HEK293T (cell line): ENCODE measurements around the gene CD47.

Source experiments
- CTCF ChIA-PET: fragments of 350-600 bp; formaldehyde crosslinking; extraction: SDS; loops from one replicate; lab custom pipeline; 2021; ENCODE audit warnings: antibody characterized with exemption, inconsistent platforms; lab: Yijun Ruan, JAX
- POLR2A ChIA-PET: fragments of 350-600 bp; formaldehyde crosslinking; extraction: SDS; loops from one replicate; lab custom pipeline; 2020; ENCODE audit warnings: antibody characterized with exemption, inconsistent platforms; lab: Yijun Ruan, JAX
- DNase-seq: peaks from one replicate; pipeline ENCODE4 v3.0.0; 2012; ENCODE audit warnings: mixed read lengths; ENCODE audit errors: extremely low spot score
- ARNT ChIP-seq: fragments of 450-650 bp; IDR thresholded peaks from 2 replicates; pipeline ENCODE4 v1.6.1; 2017; ENCODE audit warnings: mild to moderate bottlenecking
- BHLHE40 ChIP-seq: fragments of 450-650 bp; IDR thresholded peaks from 2 replicates; pipeline ENCODE4 v1.6.1; 2016; ENCODE audit warnings: mild to moderate bottlenecking, moderate library complexity, borderline replicate concordance
- CTBP1 ChIP-seq: fragments of 450-650 bp; IDR thresholded peaks from 2 replicates; pipeline ENCODE4 v1.6.1; 2016; ENCODE audit warnings: borderline replicate concordance
- ELF4 ChIP-seq: fragments of 450-650 bp; IDR thresholded peaks from 2 replicates; pipeline ENCODE4 v1.6.1; 2017; ENCODE audit warnings: antibody characterized with exemption
- FOXA1 ChIP-seq: fragments of 450-650 bp; IDR thresholded peaks from 2 replicates; pipeline ENCODE4 v1.6.1; 2016; ENCODE audit warnings: mild to moderate bottlenecking
- FOXK2 ChIP-seq: fragments of 450-650 bp; IDR thresholded peaks from 2 replicates; pipeline ENCODE4 v1.6.1; 2016; ENCODE audit warnings: mild to moderate bottlenecking
- FOXM1 ChIP-seq: fragments of 450-650 bp; IDR thresholded peaks from 2 replicates; pipeline ENCODE4 v1.6.1; 2017; ENCODE audit warnings: mild to moderate bottlenecking, borderline replicate concordance
- HDGF ChIP-seq: fragments of 450-650 bp; IDR thresholded peaks from 2 replicates; pipeline ENCODE4 v1.6.1; 2017; ENCODE audit warnings: antibody characterized with exemption, borderline replicate concordance
- L3MBTL2 ChIP-seq: fragments of 450-650 bp; conservative IDR thresholded peaks from 2 replicates; pipeline ENCODE4 v1.6.1; 2016; ENCODE audit warnings: mild to moderate bottlenecking
- LEF1 ChIP-seq: fragments of 450-650 bp; IDR thresholded peaks from 2 replicates; pipeline ENCODE4 v1.6.1; 2017; ENCODE audit warnings: mild to moderate bottlenecking, borderline replicate concordance
- NFRKB ChIP-seq: fragments of 450-650 bp; IDR thresholded peaks from 2 replicates; pipeline ENCODE4 v1.6.1; 2016; ENCODE audit warnings: mild to moderate bottlenecking, moderate library complexity
- SP1 ChIP-seq: fragments of 450-650 bp; IDR thresholded peaks from 2 replicates; pipeline ENCODE4 v1.6.1; 2017
- SUZ12 ChIP-seq: fragments of 450-650 bp; IDR thresholded peaks from 2 replicates; pipeline ENCODE4 v1.6.1; 2016; ENCODE audit warnings: mild to moderate bottlenecking
- TARDBP ChIP-seq: fragments of 450-650 bp; IDR thresholded peaks from 2 replicates; pipeline ENCODE4 v1.6.1; 2016
- ZNF384 ChIP-seq: fragments of 450-650 bp; IDR thresholded peaks from 2 replicates; pipeline ENCODE4 v1.6.1; 2016
- TF ChIP-seq, protein P1 (sequence below): fragments of 450-650 bp; IDR thresholded peaks from 2 replicates; pipeline ENCODE4 v1.6.1; 2016

CD47 gene

DNA sequence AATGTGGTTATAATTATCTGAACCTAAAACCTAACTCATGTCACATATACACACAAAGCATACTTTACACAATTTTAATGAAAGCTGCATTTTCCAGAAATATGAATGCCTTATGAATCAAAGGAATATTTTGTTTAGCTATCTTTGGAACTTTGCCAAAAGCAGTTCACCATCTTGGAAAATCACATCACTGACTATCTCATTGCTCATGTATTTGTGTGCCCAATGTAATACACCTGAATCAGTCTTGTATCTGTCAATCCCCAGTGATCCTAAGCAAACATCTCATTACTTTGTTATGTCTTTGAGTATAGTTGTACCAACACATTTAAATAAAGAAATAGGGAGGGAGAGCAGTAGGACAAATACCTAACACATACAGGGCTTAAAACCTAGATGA, 15.6 kb upstream of the CD47 start:
- TF ChIP-seq L3MBTL2 (no peak), SP1 (no peak), LEF1 (no peak), CTBP1 (no peak), ELF4 (no peak), ZNF384 (no peak), SUZ12 (no peak), HDGF (no peak), FOXA1 (no peak), FOXK2 (no peak), TARDBP (no peak), FOXM1 (no peak), ARNT (no peak)
- DNase-seq: no peak
- ChIA-PET POLR2A (no interaction called here), CTCF (no interaction called here)

DNA sequence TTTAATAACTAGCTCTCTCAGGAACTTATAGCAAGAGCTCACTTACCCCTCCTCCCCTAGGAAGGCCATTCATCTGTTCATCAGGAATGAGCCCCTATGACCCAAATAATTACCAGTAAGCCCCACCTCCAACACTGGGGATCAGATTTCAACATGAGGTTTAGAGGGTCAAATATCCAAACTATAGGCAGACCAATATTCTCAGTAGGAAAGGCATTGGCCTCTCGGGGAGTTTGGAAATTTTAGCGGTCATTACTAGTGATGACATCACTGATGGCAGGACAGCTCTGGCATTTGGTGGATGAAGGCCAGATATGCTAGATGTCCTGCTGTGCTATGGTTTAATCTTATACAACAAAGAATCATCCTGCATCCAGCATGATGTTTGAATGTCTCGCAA, 15.2 kb upstream of the CD47 start:
- TF ChIP-seq FOXA1 (no peak), HDGF (no peak), CTBP1 (no peak), ARNT (no peak), TARDBP (no peak), ZNF384 (no peak), SP1 (no peak), BHLHE40 (no peak), ELF4 (no peak), SUZ12 (no peak), LEF1 (no peak), FOXM1 (no peak)
- TF ChIP-seq, protein P1, sequence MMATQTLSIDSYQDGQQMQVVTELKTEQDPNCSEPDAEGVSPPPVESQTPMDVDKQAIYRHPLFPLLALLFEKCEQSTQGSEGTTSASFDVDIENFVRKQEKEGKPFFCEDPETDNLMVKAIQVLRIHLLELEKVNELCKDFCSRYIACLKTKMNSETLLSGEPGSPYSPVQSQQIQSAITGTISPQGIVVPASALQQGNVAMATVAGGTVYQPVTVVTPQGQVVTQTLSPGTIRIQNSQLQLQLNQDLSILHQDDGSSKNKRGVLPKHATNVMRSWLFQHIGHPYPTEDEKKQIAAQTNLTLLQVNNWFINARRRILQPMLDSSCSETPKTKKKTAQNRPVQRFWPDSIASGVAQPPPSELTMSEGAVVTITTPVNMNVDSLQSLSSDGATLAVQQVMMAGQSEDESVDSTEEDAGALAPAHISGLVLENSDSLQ: no peak
- CTCF ChIA-PET: no interaction called here
- DNase-seq: no peak
- POLR2A ChIA-PET: no interaction called here

DNA sequence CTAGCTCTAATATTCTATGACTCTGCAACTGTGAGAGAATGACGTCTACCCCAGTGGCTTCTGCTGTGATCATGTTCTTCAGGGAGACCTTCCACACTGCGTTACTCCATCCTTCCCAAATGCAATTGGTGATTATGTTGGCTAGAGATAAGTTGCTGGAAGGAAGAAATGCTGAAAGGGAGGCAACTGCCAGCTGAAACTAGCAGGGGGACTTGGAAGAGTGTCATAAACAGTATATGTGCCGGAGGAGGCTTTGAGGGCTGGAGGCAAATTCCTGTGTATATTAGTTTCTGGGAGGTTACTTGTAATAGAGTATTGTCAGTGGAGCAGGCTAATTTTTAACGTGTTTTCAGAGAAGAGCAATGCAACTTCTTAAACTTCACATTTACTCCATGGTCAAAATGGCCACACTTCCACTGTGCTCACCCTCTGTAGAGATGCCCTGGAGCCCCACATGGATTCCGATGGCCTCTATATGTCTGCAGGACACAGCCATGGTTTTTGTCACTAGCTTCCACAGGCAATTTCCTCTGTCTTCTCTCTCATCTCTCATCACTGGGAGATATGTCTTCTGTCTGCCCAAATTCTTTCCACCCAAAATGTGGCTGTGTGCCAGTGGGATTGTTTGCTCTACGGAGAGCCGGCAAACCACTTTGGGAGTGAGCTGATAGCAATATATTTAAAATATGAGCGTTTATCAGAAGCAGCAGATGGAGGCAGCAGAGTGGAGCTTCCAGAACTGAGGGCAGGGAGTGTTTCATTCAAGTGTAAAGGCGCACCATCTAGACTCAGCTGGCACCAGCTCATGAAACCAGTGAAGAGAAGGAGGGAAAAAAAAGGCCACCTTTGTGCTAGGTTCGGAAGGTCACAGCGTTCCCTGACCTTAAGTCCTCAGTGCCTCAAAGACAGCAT, 13.3 kb upstream of the CD47 start:
- CTCF ChIA-PET: no interaction called here
- DNase-seq: no peak
- TF ChIP-seq SP1 (no peak), SUZ12 (no peak), BHLHE40 (no peak), ARNT (no peak), FOXK2 (no peak), NFRKB (no peak), HDGF (no peak), ZNF384 (no peak), FOXM1 (no peak), LEF1 (no peak), TARDBP (no peak), L3MBTL2 (no peak), CTBP1 (no peak), FOXA1 (no peak), ELF4 (no peak)
- TF ChIP-seq, protein P1: no peak
- POLR2A ChIA-PET: no interaction called here

DNA sequence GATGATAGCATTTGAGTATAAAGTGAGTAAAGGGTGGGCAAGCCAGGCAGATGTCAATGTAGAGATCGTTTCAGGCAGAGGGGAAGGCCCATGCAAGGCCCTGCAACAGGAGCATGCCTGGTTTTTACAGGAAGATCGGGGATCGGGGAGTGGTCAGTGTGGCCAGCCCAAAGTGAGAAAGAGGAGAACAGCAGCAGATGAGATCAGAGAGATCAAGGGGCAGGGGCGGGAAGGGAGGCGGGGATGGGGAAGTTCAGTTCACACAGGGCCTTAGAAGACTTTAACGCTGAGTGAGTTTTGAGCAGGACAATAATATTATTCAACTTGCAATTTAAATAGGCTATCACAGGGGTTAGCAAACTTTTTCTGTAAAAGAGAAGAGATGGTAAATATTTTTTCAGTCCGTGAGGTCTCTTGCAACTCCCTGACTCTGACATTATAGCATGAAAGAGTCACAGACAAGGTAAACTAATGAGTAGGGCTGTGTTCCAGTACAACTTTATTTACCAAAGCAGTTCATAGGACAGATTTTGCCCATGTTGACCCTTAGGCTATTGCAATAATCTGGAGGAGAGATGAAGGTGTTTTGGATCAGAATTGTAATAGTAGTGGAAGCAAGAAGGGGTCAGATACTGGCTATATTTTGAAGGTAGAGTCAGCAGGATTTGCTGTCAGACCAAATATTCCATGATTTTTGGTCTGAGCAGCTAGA, 12.4 kb upstream of the CD47 start:
- no peak for TF ChIP-seq FOXK2
- POLR2A ChIA-PET: no interaction called here
- CTCF ChIA-PET: no interaction called here
- DNase-seq: no peak

DNA sequence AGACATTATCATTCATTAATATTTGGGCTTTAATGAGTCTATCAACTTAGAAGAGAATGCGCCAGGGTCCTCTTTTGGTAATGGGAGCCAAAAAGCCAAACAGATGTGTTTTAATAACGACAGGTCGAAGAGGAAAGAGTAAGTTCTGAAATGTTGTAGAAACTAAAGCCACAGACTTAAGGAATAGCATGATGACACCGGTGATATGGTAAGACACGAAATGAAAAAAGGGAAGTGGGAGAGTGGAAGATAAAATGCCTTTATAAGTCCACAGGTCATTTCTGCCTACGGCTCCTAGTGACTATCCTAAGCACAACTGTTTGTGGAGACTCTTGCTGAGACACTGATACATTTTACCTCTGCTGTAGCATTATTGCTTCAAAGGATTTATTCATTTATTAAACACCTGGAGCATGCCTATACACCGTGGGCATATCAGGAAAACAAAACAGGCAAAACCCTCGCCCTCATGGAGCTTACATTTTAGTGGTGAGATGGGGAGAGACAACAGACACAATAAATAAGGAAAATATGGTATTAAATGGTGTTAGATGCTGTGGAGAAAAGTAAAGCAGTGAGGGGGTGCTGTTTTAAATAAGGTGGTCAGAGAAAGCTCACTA, 11.7 kb upstream of the CD47 start:
- TF ChIP-seq ELF4 (no peak), CTBP1 (no peak), ZNF384 (no peak), SP1 (no peak)
- ChIA-PET POLR2A (no interaction called here), CTCF (interaction anchor here (0.6 kb wide), 1 partner anchor 12 kb away, joined by 3 read pairs; no protein-coding TSS in a partner anchor)
- DNase-seq: no peak

DNA sequence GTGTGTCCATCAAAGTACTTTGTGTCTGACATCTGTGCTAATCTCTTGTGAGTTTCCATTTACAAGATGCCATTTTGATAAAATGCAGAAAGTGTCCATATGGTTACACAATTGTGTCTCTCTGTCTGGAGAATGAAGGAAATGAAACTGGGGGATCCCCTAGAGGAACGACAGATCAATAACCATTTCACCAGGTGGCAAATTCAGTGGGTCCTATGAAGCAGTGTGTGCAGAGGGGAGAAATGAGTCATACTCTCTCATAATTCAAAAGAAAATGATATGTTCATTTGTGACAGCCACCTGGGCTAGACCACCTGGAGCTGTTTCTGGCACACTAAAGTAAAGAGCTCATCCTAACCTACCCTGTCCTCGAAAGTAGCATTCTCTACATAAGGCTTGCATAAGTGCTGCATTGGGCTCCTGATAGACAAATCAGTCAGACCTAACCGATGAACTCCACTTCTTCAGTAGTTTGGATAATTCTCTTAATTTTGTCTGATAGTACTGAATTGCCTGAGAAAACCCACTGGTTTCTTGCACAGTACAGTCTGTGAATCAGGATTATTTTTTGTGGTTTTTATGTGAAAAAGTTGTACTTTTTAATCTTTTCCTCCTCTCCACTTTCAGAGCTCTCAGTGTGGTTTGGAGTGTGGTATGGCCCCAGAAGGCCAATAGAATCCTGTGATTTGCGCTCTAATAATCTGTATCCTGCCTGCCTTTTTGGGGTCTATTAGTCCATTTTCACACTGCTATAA, 10.3 kb upstream of the CD47 start:
- DNase-seq: no peak
- no peak for TF ChIP-seq NFRKB
- no peak for TF ChIP-seq SUZ12
- TF ChIP-seq SP1: no peak
- no peak for TF ChIP-seq ARNT
- TF ChIP-seq, protein P1: no peak
- no peak for TF ChIP-seq L3MBTL2
- no peak for TF ChIP-seq TARDBP
- no peak for TF ChIP-seq FOXA1
- TF ChIP-seq ZNF384: no peak
- TF ChIP-seq BHLHE40: no peak
- TF ChIP-seq LEF1: no peak
- TF ChIP-seq ELF4: no peak
- no peak for TF ChIP-seq CTBP1
- TF ChIP-seq FOXM1: no peak
- no peak for TF ChIP-seq FOXK2
- TF ChIP-seq HDGF: no peak
- CTCF ChIA-PET: no interaction called here
- POLR2A ChIA-PET: no interaction called here
